Measurements from ENCODE around the gene C11orf42.

C11orf42 gene

GRCh38 chr11:6205366-6205765, at the start of gene C11orf42:
Gene C11orf42 (plus strand): TSS chr11:6205557. CDS start chr11:6205616, 59 bp downstream.
- DNase-seq, result no peak
- no peak for TF ChIP-seq CTCF (IDR thresholded peaks at IDR 0.05; ENCODE audit: low read depth, low read length)
- no peaks in the 10 kb centered on the region; the same call in 1 of the 2 replicates for H3K36me3 ChIP-seq
- H3K9me3 ChIP-seq (ENCODE audit: severe bottlenecking), result no peaks in the 10 kb centered on the region
- H3K27ac ChIP-seq, result no peak within 1 kb of the TSS
- H3K27me3 ChIP-seq (ENCODE audit: insufficient read depth, low read depth, severe bottlenecking), result no peaks in the 10 kb centered on the region
- H3K4me3 ChIP-seq (ENCODE audit: low read depth, low read length), result no peak within 1 kb of the TSS

GRCh38 chr11:6156628-6157359, 48.6 kb upstream of the C11orf42 start:
- peaks cover 2% of the 10 kb centered on the region for H3K9me3 ChIP-seq (ENCODE audit: severe bottlenecking)
- no peak for TF ChIP-seq CTCF (IDR thresholded peaks at IDR 0.05; ENCODE audit: low read depth, low read length)
- H3K36me3 ChIP-seq, result no peaks in the 10 kb centered on the region
- no peak overlapping the region for H3K4me3 ChIP-seq (ENCODE audit: low read depth, low read length)
- peaks cover 55% of the 10 kb centered on the region for H3K27me3 ChIP-seq (ENCODE audit: insufficient read depth, low read depth, severe bottlenecking)
- H3K27ac ChIP-seq, result no peak overlapping the region
- DNase-seq, result no peak

- H3K4me3 ChIP-seq (ENCODE audit: low read depth, low read length), result no peak within 1 kb of the TSS
- H3K9me3 ChIP-seq (ENCODE audit: severe bottlenecking), result peaks cover under 1% of the 10 kb centered on the region
- peaks cover 69% of the 10 kb centered on the region for H3K27me3 ChIP-seq (ENCODE audit: insufficient read depth, low read depth, severe bottlenecking)
- no peak within 1 kb of the TSS for H3K27ac ChIP-seq
- TF ChIP-seq CTCF (IDR thresholded peaks at IDR 0.05; ENCODE audit: low read depth, low read length), result no peak
- no peak for DNase-seq
- H3K36me3 ChIP-seq, result no peaks in the 10 kb centered on the region
Measured at GRCh38 chr11:6170226-6170625, 35.1 kb upstream of the C11orf42 start, which contains the start of gene OR52B2. Gene OR52B2 (minus strand): TSS chr11:6170326. CDS start chr11:6170326, 0 bp downstream.

GRCh38 chr11:6175440-6175839, 29.9 kb upstream of the C11orf42 start:
- H3K27ac ChIP-seq, result no peak overlapping the region
- DNase-seq, result no peak
- H3K27me3 ChIP-seq (ENCODE audit: insufficient read depth, low read depth, severe bottlenecking), result peaks cover 42% of the 10 kb centered on the region
- no peaks in the 10 kb centered on the region for H3K9me3 ChIP-seq (ENCODE audit: severe bottlenecking)
- no peak overlapping the region for H3K4me3 ChIP-seq (ENCODE audit: low read depth, low read length)
- no peak for TF ChIP-seq CTCF (IDR thresholded peaks at IDR 0.05; ENCODE audit: low read depth, low read length)
- no peaks in the 10 kb centered on the region for H3K36me3 ChIP-seq

GRCh38 chr11:6191742-6192141, 13.6 kb upstream of the C11orf42 start:
- Histone ChIP-seq H3K36me3 (no peaks in the 10 kb centered on the region), H3K4me3 (ENCODE audit: low read depth, low read length) (no peak overlapping the region), H3K27ac (no peak overlapping the region), H3K9me3 (ENCODE audit: severe bottlenecking) (no peaks in the 10 kb centered on the region), H3K27me3 (ENCODE audit: insufficient read depth, low read depth, severe bottlenecking) (no peaks in the 10 kb centered on the region)
- TF ChIP-seq CTCF (IDR thresholded peaks at IDR 0.05; ENCODE audit: low read depth, low read length), result no peak
- DNase-seq, result no peak

All from WERI-Rb-1 (cell line).